Left ventricle myocardium superior (tissue), 1 donor: ENCODE measurements around the gene KANSL1L. TPM values are rescaled to one million over a fixed set of nuclear protein-coding genes. Genes with fewer than 3 reads are reported as not detected.

ENCODE experiments used
- ATAC-seq: fragments of 200-7000 bp; cut with Tn5 transposase; one replicate; pipeline ENCODE4 v1.9.1; 2020; ENCODE audit warnings: mild to moderate bottlenecking, moderate library complexity
- DNase-seq: peaks from one replicate; pipeline ENCODE4 v3.0.0-alpha.2; 2020
- intact Hi-C: fragments of 100-400 bp; cut with micrococcal nuclease; formaldehyde crosslinking; loops from one replicate; pipeline ENCODE4 v1.11.0; 2022
- total RNA-seq: library from RNA; stranded (reverse); fragmentation: NEBNext Ultra II Directional; extraction: Animal tissue kit (Norgen Biotek cat#: 25700); gene quantifications from one replicate; pipeline ENCODE4 v1.2.1, GENCODE V29; 2021
- donor health status: DM: no; HTN: yes; CAD: no; lungs with severe emphysema.

Gene KANSL1L
- total RNA-seq, 1 donor from 2014 or later, result 17.4 TPM

- DNase-seq, result no peak
- ATAC-seq, result no peak
- intact Hi-C loops, result no loop called here
Observed at GRCh38 chr2:210099940-210100339, 71.3 kb downstream of the KANSL1L start.

DNA sequence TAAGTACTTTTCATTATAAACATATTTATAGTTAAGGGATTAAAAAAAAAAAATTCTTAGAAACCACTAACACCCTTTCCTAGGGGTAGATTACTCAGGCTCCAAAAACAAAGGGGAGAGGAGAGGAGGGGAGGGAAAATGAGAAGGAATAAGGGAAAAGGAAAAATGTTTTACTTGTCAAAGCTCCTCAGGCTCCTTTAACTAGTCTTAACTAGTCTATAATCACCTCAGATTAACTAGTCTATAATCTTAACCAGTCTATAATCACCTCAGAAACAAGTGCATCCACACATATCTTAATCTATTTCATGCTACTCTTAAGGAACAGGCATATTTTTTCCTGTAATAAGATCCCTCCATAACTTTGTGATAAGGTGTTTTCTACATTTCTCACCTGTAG, 76.4 kb downstream of the KANSL1L start:
- intact Hi-C loops, result no loop called here
- DNase-seq, result no peak
- no peak for ATAC-seq

DNA sequence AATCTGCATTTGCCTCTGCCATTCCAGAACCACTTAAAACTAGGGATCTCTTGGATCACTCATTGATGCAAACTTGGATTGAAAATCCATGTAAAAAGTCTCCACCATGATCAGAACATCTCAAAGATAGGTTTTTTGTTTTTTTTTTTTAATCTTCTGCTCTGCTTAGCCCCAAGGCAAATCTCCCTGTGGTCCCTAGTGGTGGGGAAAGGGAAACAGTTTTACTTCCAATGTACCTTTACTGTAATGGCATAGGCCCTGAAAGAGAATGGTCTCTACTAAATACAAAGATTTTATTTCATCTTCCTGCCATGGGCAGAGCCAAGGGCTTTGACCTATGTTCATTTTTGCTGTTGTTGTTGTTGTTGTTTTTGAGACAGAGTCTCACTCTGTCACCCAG, 78.4 kb downstream of the KANSL1L start:
- ATAC-seq (no peak), DNase-seq (no peak)
- intact Hi-C loops, result no loop called here

GRCh38 chr2:210086930-210087329, 84.3 kb downstream of the KANSL1L start:
- DNase-seq, result no peak
- ATAC-seq, result no peak
- intact Hi-C loops, result no loop called here

GRCh38 chr2:210086292-210086691, 84.9 kb downstream of the KANSL1L start:
- DNase-seq (no peak), ATAC-seq (no peak)
- intact Hi-C loops, result no loop called here

- no peak for DNase-seq
- ATAC-seq, result no peak
- intact Hi-C loops, result no loop called here
Observed at GRCh38 chr2:210072922-210073509, 98.2 kb downstream of the KANSL1L start.

DNA sequence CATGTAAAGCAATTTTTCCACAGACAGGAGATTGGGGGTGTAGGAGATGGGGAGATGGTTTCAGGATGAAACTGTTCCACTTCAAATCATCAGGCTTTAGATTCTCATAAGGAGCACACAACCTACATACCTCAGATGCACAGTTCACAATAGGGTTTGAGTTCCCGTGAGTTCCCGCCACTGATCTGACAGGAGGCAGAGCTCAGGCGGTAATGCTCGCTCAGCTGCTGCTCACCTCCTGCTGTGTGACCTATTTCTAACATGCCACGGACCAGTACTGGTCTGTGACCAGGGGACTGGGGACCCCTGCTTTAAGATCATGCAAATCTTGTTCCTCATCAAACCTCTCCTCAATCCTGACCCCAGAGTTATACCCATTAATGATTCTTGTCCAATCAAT, 98.7 kb downstream of the KANSL1L start:
- ATAC-seq, result no peak
- no peak for DNase-seq
- intact Hi-C loops, result no loop called here

- ATAC-seq, result no peak
- intact Hi-C loops, result no loop called here
- no peak for DNase-seq
Observed at GRCh38 chr2:210063306-210063705, 107.9 kb downstream of the KANSL1L start.

GRCh38 chr2:210055825-210056224, 115.4 kb downstream of the KANSL1L start:
- DNase-seq (no peak), ATAC-seq (no peak)
- intact Hi-C loops, result no loop called here

DNA sequence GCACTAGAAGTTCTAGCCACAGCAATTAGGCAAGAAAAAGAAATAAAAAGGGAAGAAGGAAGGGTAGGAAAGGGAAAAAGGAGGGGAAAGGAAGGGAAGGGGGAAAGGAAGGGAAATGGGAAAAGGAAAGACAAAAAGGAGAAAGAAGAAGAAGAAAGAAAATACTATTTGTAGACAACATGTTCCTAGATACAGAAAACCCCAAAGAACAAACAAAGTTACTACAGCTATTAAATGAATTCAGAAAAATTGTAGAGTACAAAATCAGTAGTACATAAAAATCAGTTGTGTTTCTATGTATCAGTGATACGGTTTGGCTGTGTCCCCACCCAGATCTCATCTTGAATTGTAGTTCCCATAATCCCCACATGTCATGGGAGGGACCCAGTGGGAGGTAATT, 116.5 kb downstream of the KANSL1L start:
- no peak for ATAC-seq

GRCh38 chr2:210050885-210051284, 120.3 kb downstream of the KANSL1L start:
- intact Hi-C loops, result no loop called here
- DNase-seq (no peak), ATAC-seq (no peak)

More for the DNA sequence above, 116.5 kb downstream of the KANSL1L start:
- intact Hi-C loops, result no loop called here
- DNase-seq, result no peak

DNA sequence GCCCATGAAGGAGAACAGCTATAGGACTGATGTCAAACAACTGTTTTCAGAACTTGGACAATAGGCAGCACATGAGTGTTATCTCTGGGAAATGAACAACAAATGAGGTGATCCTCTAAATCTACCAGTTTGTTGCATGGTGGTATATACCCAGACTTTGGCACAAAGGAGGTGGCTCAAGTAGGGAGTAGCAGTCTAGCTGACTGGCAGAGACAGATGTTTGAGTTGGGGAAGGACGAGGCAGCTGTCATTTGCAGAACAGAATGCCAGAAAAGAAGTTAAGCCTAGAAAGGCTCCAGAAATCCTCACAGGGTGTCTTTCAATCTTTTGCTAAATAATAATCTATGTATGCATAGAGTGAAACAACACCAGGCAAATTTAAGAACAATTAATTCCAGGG, 121.4 kb downstream of the KANSL1L start:
- intact Hi-C loops, result no loop called here
- no peak for DNase-seq
- ATAC-seq, result no peak

GRCh38 chr2:210046851-210047500, 124.2 kb downstream of the KANSL1L start:
- DNase-seq (no peak), ATAC-seq (no peak)
- intact Hi-C loops, result no loop called here

- DNase-seq (no peak), ATAC-seq (no peak)
- intact Hi-C loops, result no loop called here
Observed at GRCh38 chr2:210038078-210038477, 133.1 kb downstream of the KANSL1L start.

DNA sequence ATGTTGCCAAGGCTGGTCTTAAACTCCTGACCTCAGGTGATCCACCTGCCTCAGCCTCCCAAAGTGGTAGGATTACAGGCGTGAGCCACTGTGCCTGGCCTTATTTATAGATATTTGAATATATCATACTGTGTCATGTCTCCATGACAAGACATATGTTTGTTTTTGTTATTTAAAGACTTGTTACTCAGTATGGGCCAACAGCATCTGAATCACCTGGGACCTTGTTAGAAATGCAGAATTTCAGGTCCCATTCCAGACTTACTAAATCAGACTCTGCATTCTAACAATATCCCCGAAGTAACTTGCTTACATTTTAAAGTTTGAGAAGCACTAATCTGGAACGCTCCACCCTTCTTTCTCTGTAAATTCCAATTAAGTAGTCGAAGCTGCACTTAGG, 135.5 kb downstream of the KANSL1L start:
- ATAC-seq (no peak), DNase-seq (no peak)
- intact Hi-C loops, result no loop called here

- no peak for ATAC-seq
- intact Hi-C loops, result no loop called here
- no peak for DNase-seq
Observed at GRCh38 chr2:210034087-210034683, 137.0 kb downstream of the KANSL1L start.

DNA sequence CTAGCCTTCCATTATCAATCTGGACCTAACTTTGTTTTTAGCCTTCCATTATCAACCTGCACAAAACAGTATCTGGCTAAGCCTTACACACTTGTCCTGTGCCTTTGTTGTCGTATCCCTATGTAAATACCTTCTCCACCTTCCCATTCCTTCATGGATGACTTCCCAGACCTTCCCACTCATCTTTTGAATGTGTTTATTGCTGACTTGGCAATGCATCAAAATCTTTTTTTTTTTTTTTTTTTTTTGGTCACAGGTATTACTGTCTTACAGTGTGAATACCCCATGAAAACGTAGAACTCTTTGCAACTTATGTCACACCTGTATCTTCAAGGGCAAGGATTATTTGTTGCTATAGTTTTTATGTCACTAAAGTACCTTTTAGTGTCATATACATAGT, 143.0 kb downstream of the KANSL1L start:
- intact Hi-C loops, result no loop called here
- DNase-seq (no peak), ATAC-seq (no peak)

- intact Hi-C loops, result no loop called here
- no peak for DNase-seq
- ATAC-seq, result no peak
Observed at GRCh38 chr2:210027608-210028007, 143.6 kb downstream of the KANSL1L start.

DNA sequence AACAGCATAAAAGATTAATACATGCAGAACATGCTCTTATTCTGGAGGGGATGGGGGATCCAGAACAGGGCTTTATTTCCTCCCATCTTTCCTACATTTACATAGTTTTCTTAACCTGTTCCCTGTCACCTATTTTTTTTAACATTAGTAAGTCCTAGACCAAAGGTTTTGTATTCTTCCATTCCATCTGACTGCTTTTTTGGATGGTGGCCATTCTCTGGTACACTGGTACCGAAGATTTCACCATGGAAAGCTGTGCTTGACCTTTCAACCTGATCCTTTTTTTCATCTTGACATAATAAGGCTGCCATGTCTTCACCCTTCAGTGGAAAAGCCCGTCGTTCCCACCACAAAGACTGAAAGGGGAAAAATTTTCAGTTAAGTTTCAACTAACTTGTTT, 148.4 kb downstream of the KANSL1L start:
- ATAC-seq (no peak), DNase-seq (no peak)
- intact Hi-C loops, result no loop called here

- intact Hi-C loops, result no loop called here
Observed at GRCh38 chr2:210020138-210020537, 151.1 kb downstream of the KANSL1L start.

DNA sequence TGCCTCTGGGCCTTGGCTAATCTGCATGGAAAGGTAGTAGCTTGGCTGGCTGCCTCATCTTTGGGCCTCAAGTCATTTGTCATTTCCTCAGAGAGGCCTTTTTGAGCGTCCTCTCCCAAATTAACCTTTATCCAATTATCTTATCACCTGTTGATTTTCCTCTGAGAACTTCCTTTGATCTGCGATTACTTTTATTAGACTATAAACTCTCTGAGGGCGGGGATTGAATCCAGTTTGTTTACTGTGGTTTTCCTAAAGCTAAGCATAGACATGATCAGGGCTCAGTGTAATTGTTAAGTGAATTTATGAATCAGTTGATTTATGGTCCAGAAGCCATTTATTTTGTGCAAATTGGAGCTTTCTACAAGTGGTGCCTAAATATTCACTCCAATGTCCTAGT, 161.3 kb downstream of the KANSL1L start:
- intact Hi-C loops, result loop anchor here (10.0 kb wide), 1 partner anchor 165 kb away; the partner anchor contains the start of gene KANSL1L
- DNase-seq (no peak), ATAC-seq (no peak)

More at GRCh38 chr2:210020138-210020537, 151.1 kb downstream of the KANSL1L start:
- no peak for ATAC-seq
- no peak for DNase-seq
